K562 (cell line): Measurements from ENCODE around the gene KIAA0513. TPM values are rescaled to one million over a fixed set of nuclear protein-coding genes. Genes with fewer than 3 reads are reported as not detected.

ENCODE experiments used
- CHD2 ChIP-seq: IDR thresholded peaks from 2 replicates; pipeline ENCODE4 v1.6.1; 2011; ENCODE audit warnings: low read depth, low read length
- CXXC5 ChIP-seq: fragments of 250-450 bp; sonication (Bioruptor Pico); IDR thresholded peaks from 2 replicates; pipeline ENCODE4 v1.8.0; 2022; ENCODE audit warnings: inconsistent platforms, mild to moderate bottlenecking, moderate library complexity
- DACH1 ChIP-seq: fragments of 450-650 bp; IDR thresholded peaks from 2 replicates; pipeline ENCODE4 v1.6.1; 2018; ENCODE audit not compliant: partially characterized antibody
- HDAC2 ChIP-seq: fragments of 450-650 bp; IDR thresholded peaks from 2 replicates; pipeline ENCODE4 v1.6.1; 2016; ENCODE audit warnings: mild to moderate bottlenecking
- HIVEP1 ChIP-seq: fragments of 250-450 bp; sonication (Bioruptor Pico); IDR thresholded peaks from 2 replicates; pipeline ENCODE4 v1.4.0; 2020; ENCODE audit warnings: mild to moderate bottlenecking
- HNRNPLL ChIP-seq: fragments of 200-400 bp; formaldehyde crosslinking; IDR thresholded peaks from 2 replicates; pipeline ENCODE4 v1.6.1; 2017; ENCODE audit warnings: low read length, low read depth, mild to moderate bottlenecking; ENCODE audit not compliant: poor library complexity, severe bottlenecking
- L3MBTL2 ChIP-seq: fragments of 450-650 bp; IDR thresholded peaks from 2 replicates; pipeline ENCODE4 v1.6.1; 2016; ENCODE audit warnings: mild to moderate bottlenecking, moderate library complexity
- OTX1 ChIP-seq: fragments of 450-650 bp; formaldehyde crosslinking; IDR thresholded peaks from 2 replicates; pipeline ENCODE4 v1.4.0; 2022; ENCODE audit warnings: mild to moderate bottlenecking
- POU5F1 ChIP-seq: fragments of 150-350 bp; IDR thresholded peaks from 2 replicates; pipeline ENCODE4 v1.6.1; 2014; ENCODE audit warnings: borderline replicate concordance, low read length, low read depth, mild to moderate bottlenecking; ENCODE audit not compliant: partially characterized antibody
- PRPF4 ChIP-seq: fragments of 200-400 bp; formaldehyde crosslinking; IDR thresholded peaks from one replicate; pipeline ENCODE4 v1.6.1; 2017; ENCODE audit warnings: low read length, low read depth, mild to moderate bottlenecking; ENCODE audit not compliant: insufficient read depth, poor library complexity, severe bottlenecking
- SMAD1 ChIP-seq: fragments of 150-350 bp; IDR thresholded peaks from 2 replicates; pipeline ENCODE4 v1.6.1; 2014; ENCODE audit warnings: low read length, low read depth; ENCODE audit not compliant: partially characterized antibody
- TCF7 ChIP-seq: sonication (generic); IDR thresholded peaks from 2 replicates; pipeline ENCODE4 v1.6.1; 2016; ENCODE audit warnings: antibody characterized with exemption, borderline replicate concordance
- THAP12 ChIP-seq: fragments of 250-450 bp; sonication (Bioruptor Pico); IDR thresholded peaks from 2 replicates; pipeline ENCODE4 v1.9.0; 2021; ENCODE audit warnings: mild to moderate bottlenecking, inconsistent platforms
- TRIM24 ChIP-seq, 2 experiments: fragments of 450-650 bp; IDR thresholded peaks; 2 replicates each; pipeline ENCODE4 v1.6.1; 2016
- ZNF280B ChIP-seq: fragments of 250-450 bp; sonication (Bioruptor Pico); IDR thresholded peaks from 2 replicates; pipeline ENCODE4 v1.5.1; 2021; ENCODE audit warnings: mild to moderate bottlenecking
- ZNF282 ChIP-seq: sonication (generic); formaldehyde crosslinking; IDR thresholded peaks from 2 replicates; pipeline ENCODE4 v1.8.1; 2023; ENCODE audit warnings: missing genetic modification reagents
- ZNF324 ChIP-seq: fragments of 250-450 bp; sonication (Bioruptor Pico); IDR thresholded peaks from 2 replicates; pipeline ENCODE4 v1.4.0; 2020; ENCODE audit warnings: mild to moderate bottlenecking
- ZNF583 ChIP-seq: fragments of 250-450 bp; sonication (Bioruptor Pico); IDR thresholded peaks from 2 replicates; pipeline ENCODE4 v1.4.0; 2020
- ZNF75A ChIP-seq: fragments of 450-650 bp; formaldehyde crosslinking; IDR thresholded peaks from 2 replicates; pipeline ENCODE4 v1.4.0; 2020; ENCODE audit warnings: mild to moderate bottlenecking
- ZNF77 ChIP-seq: fragments of 250-450 bp; sonication (Bioruptor Pico); IDR thresholded peaks from 2 replicates; pipeline ENCODE4 v1.5.0; 2020
- ZNF830 ChIP-seq: fragments of 250-450 bp; sonication (Bioruptor Pico); IDR thresholded peaks from 2 replicates; pipeline ENCODE4 v1.5.0; 2021; ENCODE audit warnings: mild to moderate bottlenecking
- polyA plus RNA-seq, 8 experiments: library from polyadenylated mRNA; depleted of rRNA in 4 of 8; stranded (reverse) in 5 of 8; unstranded in 3 of 8; fragments of >200 nt; fragmentation: Nextera tagmentation in 2 of 8; fragmentation: Illumina TruSeq in 1 of 8; extraction: Ambion mirVana in 2 of 8; extraction: Trizol in 1 of 8; gene quantifications; 2 replicates each; pipeline versions ENCODE4 v1.2.1 to v1.2.3, GENCODE V29; 2011 to 2014; ENCODE audit warnings: inconsistent platforms in 1 of 8, missing spikeins in 1 of 8
- total RNA-seq, 7 experiments: library from RNA; depleted of rRNA in 6 of 7; stranded (reverse); fragments of >200 nt in 6 of 7; fragmentation: Illumina TruSeq in 2 of 7; extraction: Trizol in 2 of 7; gene quantifications; 2 replicates each; pipeline versions ENCODE4 v1.2.1 to v1.2.3, GENCODE V29; 2011 to 2021; ENCODE audit warnings: low replicate concordance in 1 of 7

Gene KIAA0513
- total and polyA plus RNA-seq, 9 of the 15 experiments (the other 6 are each of a cell fraction or from before 2014, with no cell fraction given): 0.18 to 13.7 (median 10.2) TPM

DNA sequence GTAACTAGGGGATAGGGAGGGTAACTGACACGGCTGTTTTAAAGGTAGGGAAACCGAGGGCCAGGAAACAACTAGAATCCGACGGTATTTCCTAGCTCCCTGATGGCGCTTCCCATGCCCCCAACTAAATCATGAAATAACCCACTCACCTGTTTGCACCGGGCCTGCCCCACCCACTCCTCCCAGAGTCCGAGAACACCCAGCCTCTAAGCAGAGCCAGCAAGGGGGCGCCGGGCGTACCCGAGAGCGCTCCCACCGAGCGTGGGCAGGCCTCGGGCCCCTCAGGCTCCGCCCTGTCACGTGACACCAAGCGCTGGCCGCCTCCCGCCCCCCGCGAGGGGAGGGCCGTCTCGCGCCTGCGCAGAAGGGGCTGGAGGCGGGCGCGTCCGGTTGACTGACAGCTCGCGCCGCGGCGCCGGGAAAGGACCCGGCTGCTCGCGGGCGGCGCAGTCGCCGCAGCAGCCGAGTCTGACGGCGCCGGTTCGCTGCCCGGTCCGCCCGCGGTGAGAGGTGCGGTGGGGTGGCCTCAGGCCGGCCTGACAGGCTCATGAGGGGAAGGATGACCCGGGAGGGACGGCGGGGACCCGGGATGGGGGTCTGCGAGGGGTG, at the start of gene KIAA0513 (continued):
- TF ChIP-seq ZNF280B (CRISPR knock-in tag) (no peak), THAP12 (CRISPR knock-in tag) (peak; percentile 62; the same call in 1 of the 2 replicates), ZNF282 (no peak), HIVEP1 (CRISPR knock-in tag) (peak; percentile 83), HNRNPLL (peak; percentile 69), ZNF324 (CRISPR knock-in tag) (no peak), TCF7 (no peak), CXXC5 (CRISPR knock-in tag) (peak; percentile 100), PRPF4 (no peak), HDAC2 (peak; percentile 37; the same call in 1 of the 2 replicates), TRIM24 (IDR thresholded peaks at IDR 0.05) (no peak), L3MBTL2 (peak; percentile 81), CHD2 (0 out of 2 replicates have a peak, but pooled peaks have one; percentile 13), SMAD1 (no peak), ZNF77 (CRISPR knock-in tag) (no peak), ZNF830 (CRISPR knock-in tag) (no peak), ZNF583 (peak; percentile 82), POU5F1 (no peak), DACH1 (no peak), OTX1 (CRISPR knock-in tag) (no peak; the same call in 1 of the 2 replicates), ZNF75A (CRISPR knock-in tag) (no peak)
